Keratinocyte (primary cell): ENCODE measurements around the gene RGL1. TPM values are rescaled to one million over a fixed set of nuclear protein-coding genes. Genes with fewer than 3 reads are reported as not detected.

ENCODE experiments used
- DNase-seq: peaks from one replicate; pipeline ENCODE4 v3.0.0-alpha.2; 2011; ENCODE audit warnings: low read depth, missing footprints, low spot score
- FAIRE-seq: peaks from 2 replicates; lab custom pipeline; 2011; peaks lifted over from hg19 to GRCh38; lab: Jason Lieb, UNC
- H2AFZ ChIP-seq: 2 replicates; pipeline ENCODE4 v1.6.0; 2012; ENCODE audit warnings: low read length, control low read depth, inconsistent platforms; ENCODE audit not compliant: control insufficient read depth
- H3K27ac ChIP-seq: 2 replicates; pipeline ENCODE4 v1.5.1; 2011; ENCODE audit warnings: low read length; ENCODE audit not compliant: control insufficient read depth, insufficient read depth
- H3K27me3 ChIP-seq: 3 replicates; pipeline ENCODE4 v1.6.0; 2011; ENCODE audit warnings: low read length; ENCODE audit not compliant: control insufficient read depth, insufficient read depth; ENCODE audit errors: extremely low read depth
- H3K36me3 ChIP-seq, 2 experiments: 2 replicates in 1 of 2; 3 replicates in 1 of 2; pipeline ENCODE4 v1.5.1; 2011; ENCODE audit warnings: low read length in 2 of 2, mild to moderate bottlenecking in 1 of 2; ENCODE audit not compliant: control insufficient read depth in 2 of 2, insufficient read depth in 2 of 2; ENCODE audit errors: extremely low read depth in 1 of 2
- H3K4me1 ChIP-seq: 3 replicates; pipeline ENCODE4 v1.5.1; 2011; ENCODE audit warnings: low read length; ENCODE audit not compliant: control insufficient read depth, insufficient read depth; ENCODE audit errors: extremely low read depth
- H3K4me2 ChIP-seq: 3 replicates; pipeline ENCODE4 v1.6.0; 2011; ENCODE audit warnings: low read depth, low read length; ENCODE audit not compliant: control insufficient read depth, insufficient read depth; ENCODE audit errors: extremely low read depth
- H3K4me3 ChIP-seq, 3 experiments: fragments of 200-600 bp in 1 of 3; sonication (generic) in 1 of 3; 2 replicates in 2 of 3; 3 replicates in 1 of 3; pipeline ENCODE4 v1.5.1; 2011 to 2016; ENCODE audit warnings: low read length in 3 of 3, mild to moderate bottlenecking in 3 of 3, control low read depth in 2 of 3, inconsistent platforms in 1 of 3, low read depth in 1 of 3, mixed read lengths in 1 of 3, mixed run types in 1 of 3, moderate library complexity in 1 of 3; ENCODE audit not compliant: control insufficient read depth in 2 of 3, insufficient read depth in 2 of 3; ENCODE audit errors: extremely low read depth in 1 of 3
- H3K79me2 ChIP-seq: 2 replicates; pipeline ENCODE4 v1.6.0; 2012; ENCODE audit warnings: low read length; ENCODE audit not compliant: control insufficient read depth, insufficient read depth
- H3K9ac ChIP-seq: 3 replicates; pipeline ENCODE4 v1.6.0; 2011; ENCODE audit warnings: low read length; ENCODE audit not compliant: control insufficient read depth, insufficient read depth; ENCODE audit errors: extremely low read depth
- H3K9me1 ChIP-seq: 3 replicates; pipeline ENCODE4 v1.6.0; 2011; ENCODE audit warnings: low read length; ENCODE audit not compliant: control insufficient read depth, insufficient read depth; ENCODE audit errors: extremely low read depth
- H3K9me3 ChIP-seq: 2 replicates; pipeline ENCODE4 v1.5.1; 2012; ENCODE audit warnings: low read depth, low read length; ENCODE audit not compliant: control insufficient read depth
- H4K20me1 ChIP-seq: 3 replicates; pipeline ENCODE4 v1.6.0; 2011; ENCODE audit warnings: low read length; ENCODE audit not compliant: control insufficient read depth, insufficient read depth; ENCODE audit errors: extremely low read depth
- CTCF ChIP-seq, 3 experiments: IDR thresholded peaks in 1 of 3; conservative IDR thresholded peaks in 1 of 3; optimal IDR thresholded peaks in 1 of 3; 2 replicates in 2 of 3; 3 replicates in 1 of 3; pipeline versions ENCODE3 to v1.5.1; 2011; ENCODE audit warnings: low read length in 3 of 3, mild to moderate bottlenecking in 3 of 3, moderate library complexity in 2 of 3, control low read depth in 1 of 3, inconsistent platforms in 1 of 3; ENCODE audit not compliant: insufficient read depth in 2 of 3; ENCODE audit errors: extremely low read depth in 1 of 3
- EZH2 ChIP-seq: IDR thresholded peaks from one replicate; pipeline ENCODE4 v1.6.1; 2012; ENCODE audit warnings: inconsistent platforms, mild to moderate bottlenecking, low read length, moderate library complexity
- dilution Hi-C: fragments of 300-500 bp; cut with MboI; formaldehyde crosslinking; loops from one replicate; pipeline ENCODE4 v1.7.0; 2020; ENCODE audit warnings: low sequenced_read_pairs; ENCODE audit not compliant: extremely low pct_ligation_motif_present
- polyA plus RNA-seq, 5 experiments: library from polyadenylated mRNA; depleted of rRNA in 3 of 5; stranded (reverse) in 3 of 5; stranded (forward) in 1 of 5; unstranded in 1 of 5; fragments of >200 nt; gene quantifications; 1 replicate in 1 of 5; 2 replicates in 3 of 5; 3 replicates in 1 of 5; pipeline versions ENCODE4 v1.2.1 to v1.2.3, GENCODE V29; 2011 to 2012; ENCODE audit warnings: missing spikeins in 2 of 5, low read depth in 1 of 5, low replicate concordance in 1 of 5

Gene RGL1
- polyA plus RNA-seq, 1 donor (not counting 4 experiments of a cell fraction or from before 2014, with no cell fraction given) = 1.2 TPM

GRCh38 chr1:183810756-183811544 lies 6.0 kb downstream of the RGL1 start:
- Histone ChIP-seq H4K20me1 (no peaks in the 10 kb centered on the region), H3K4me2 (no peak overlapping the region), H3K79me2 (no peaks in the 10 kb centered on the region), H3K27me3 (no peaks in the 10 kb centered on the region), H3K4me3 (no peak overlapping the region), H3K36me3 (no peaks in the 10 kb centered on the region), H3K9ac (no peak overlapping the region), H2AFZ (no peak overlapping the region), H3K4me1 (peaks cover 28% of the 10 kb centered on the region), H3K9me1 (no peaks in the 10 kb centered on the region), H3K9me3 (no peaks in the 10 kb centered on the region), H3K27ac (no peak overlapping the region)
- TF ChIP-seq EZH2 = no peak
- TF ChIP-seq CTCF (optimal IDR thresholded peaks at IDR 0.05 in 1 of 3, IDR thresholded peaks at IDR 0.05 in 1 of 3, conservative IDR thresholded peaks at IDR 0.05 in 1 of 3; ENCODE audit: extremely low read depth in 1 of 3, insufficient read depth in 2 of 3, low read length in 3 of 3) = no peak
- dilution Hi-C loops = loop anchor here (5.0 kb wide), 1 partner anchor 61 kb away; no protein-coding TSS in a partner anchor
- no peak for FAIRE-seq
- DNase-seq = no peak

GRCh38 chr1:183812128-183812527 lies 7.2 kb downstream of the RGL1 start:
- Histone ChIP-seq H3K4me1 (peaks cover 23% of the 10 kb centered on the region), H3K9me1 (no peaks in the 10 kb centered on the region), H3K9me3 (no peaks in the 10 kb centered on the region), H3K9ac (no peak overlapping the region), H2AFZ (no peak overlapping the region), H3K79me2 (no peaks in the 10 kb centered on the region), H3K27ac (no peak overlapping the region), H3K4me2 (no peak overlapping the region), H3K27me3 (no peaks in the 10 kb centered on the region), H3K4me3 (no peak overlapping the region), H3K36me3 (no peaks in the 10 kb centered on the region), H4K20me1 (no peaks in the 10 kb centered on the region)
- dilution Hi-C loops = loop anchor here (5.0 kb wide), 1 partner anchor 60 kb away; no protein-coding TSS in a partner anchor
- no peak for DNase-seq
- TF ChIP-seq EZH2 (no peak), CTCF (optimal IDR thresholded peaks at IDR 0.05 in 1 of 3, IDR thresholded peaks at IDR 0.05 in 1 of 3, conservative IDR thresholded peaks at IDR 0.05 in 1 of 3; ENCODE audit: extremely low read depth in 1 of 3, insufficient read depth in 2 of 3, low read length in 3 of 3) (no peak)
- no peak for FAIRE-seq
